ENCODE results near the gene STK36.
A peak's percentile ranks its signal among the peaks of the same experiment; 100 is the strongest.

The STK36 gene

DNA sequence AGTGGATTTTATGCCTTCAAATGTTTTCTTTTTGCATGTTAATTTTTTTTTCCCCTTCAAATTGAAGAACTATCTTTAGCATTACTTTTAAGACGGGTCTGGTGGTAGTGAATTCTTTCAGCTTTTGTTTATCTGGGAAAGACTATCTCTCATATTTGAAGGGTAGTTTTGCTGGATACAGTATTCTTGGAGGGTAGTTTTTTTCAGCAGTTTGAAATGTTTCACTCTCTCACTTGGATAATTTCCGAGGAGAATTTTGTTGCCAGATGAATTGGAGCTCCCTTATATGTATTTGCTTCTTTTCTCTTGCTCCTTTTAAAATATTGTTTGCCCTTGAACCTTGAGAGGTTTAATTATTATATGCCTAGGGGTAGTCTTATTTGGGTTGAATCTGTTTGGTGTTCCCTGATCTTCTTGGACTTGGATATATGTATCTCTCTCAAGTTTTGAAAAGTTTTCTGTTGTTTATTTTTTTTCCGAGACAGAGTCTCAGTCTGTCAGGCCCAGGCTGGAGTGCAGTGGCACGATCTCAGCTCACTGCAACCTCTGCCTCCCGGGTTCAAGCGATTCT is 54.2 kb downstream of the STK36 start:
- TF ChIP-seq CTCF (IDR thresholded peaks at IDR 0.05; ENCODE audit: control extremely low read depth, extremely low read depth, low read depth, missing control alignments), result no peak
- DNase-seq (ENCODE audit: extremely low spot score), result no peak
- POLR2A ChIA-PET, result no interaction called here
- CTCF ChIA-PET, result interaction anchor here (0.7 to 2.9 kb wide), 11 partner anchors 10 to 254 kb away, joined by 3 to 16 read pairs (median 3); partner anchors contain the start of gene TTLL4

DNA sequence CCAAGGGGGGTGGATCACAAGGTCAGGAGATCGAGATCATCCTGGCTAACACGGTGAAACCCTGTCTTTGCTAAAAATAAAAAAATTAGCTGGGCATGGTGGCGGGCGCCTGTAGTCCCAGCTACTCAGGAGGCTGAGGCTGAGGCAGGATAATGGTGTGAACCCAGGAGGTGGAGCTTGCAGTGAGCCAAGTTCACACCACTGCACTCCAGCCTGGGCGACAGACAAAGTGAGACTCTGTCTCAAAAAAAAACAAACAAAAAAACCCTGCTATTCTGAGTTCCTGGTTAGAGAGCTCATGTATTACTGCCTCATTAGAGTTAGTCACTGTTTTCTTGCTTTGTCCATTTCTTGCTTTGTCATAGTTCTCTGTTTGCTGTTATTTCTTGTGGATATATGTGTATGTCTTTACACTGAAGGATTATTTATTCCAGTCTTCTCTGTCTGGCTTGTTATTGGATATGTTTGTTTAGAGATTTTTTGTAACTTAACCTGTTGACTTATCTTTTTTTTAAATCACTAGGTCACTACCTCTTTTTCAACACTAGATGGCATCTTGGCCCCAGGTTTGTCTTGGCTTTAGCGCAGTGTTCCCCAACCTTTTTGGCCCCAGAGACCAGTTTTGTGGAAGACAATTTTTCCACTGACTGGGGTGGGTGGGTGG is 55.7 kb downstream of the STK36 start:
- TF ChIP-seq CTCF (IDR thresholded peaks at IDR 0.05; ENCODE audit: control extremely low read depth, extremely low read depth, low read depth, missing control alignments), result peak; percentile 14
- ChIA-PET CTCF (interaction anchor here (0.6 to 2.9 kb wide), 10 partner anchors 9 to 122 kb away, joined by 3 to 16 read pairs (median 5); partner anchors contain the start of gene TTLL4), POLR2A (interaction anchor here (0.6 kb wide), 1 partner anchor 8 kb away, joined by 5 read pairs; no protein-coding TSS in a partner anchor)
- no peak for DNase-seq (ENCODE audit: extremely low spot score)

DNA sequence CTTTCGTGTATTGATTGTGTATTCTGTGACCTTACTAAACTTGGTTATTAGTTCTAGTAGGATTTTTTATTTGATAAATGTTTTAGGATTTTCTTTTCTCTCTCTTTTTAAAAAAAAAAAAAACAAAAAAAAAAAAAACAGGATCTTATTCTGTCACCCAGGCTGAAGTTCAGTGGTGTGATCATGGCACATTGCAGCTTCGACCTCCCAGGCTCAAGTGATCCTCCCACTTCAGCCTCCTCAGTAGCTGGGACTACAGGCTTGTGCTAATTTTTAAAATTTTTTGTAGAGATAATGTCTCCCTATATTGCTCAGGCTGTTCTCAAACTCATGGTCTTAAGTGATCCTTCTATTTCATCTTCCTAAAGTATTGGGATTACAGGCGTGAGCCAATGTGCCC is 57.8 kb downstream of the STK36 start:
- ChIA-PET POLR2A (no interaction called here), CTCF (interaction anchor here (1.2 to 5.2 kb wide), 4 partner anchors 19 to 147 kb away, joined by 3 to 18 read pairs (median 4); partner anchors contain the start of gene TTLL4)
- TF ChIP-seq CTCF (IDR thresholded peaks at IDR 0.05; ENCODE audit: control extremely low read depth, extremely low read depth, low read depth, missing control alignments), result no peak
- DNase-seq (ENCODE audit: extremely low spot score), result no peak

- ChIA-PET CTCF (interaction anchor here (0.9 to 5.2 kb wide), 8 partner anchors 10 to 293 kb away, joined by 3 to 18 read pairs (median 4); partner anchors contain the start of gene TTLL4), POLR2A (no interaction called here)
- DNase-seq (ENCODE audit: extremely low spot score), result no peak
- no peak for TF ChIP-seq CTCF (IDR thresholded peaks at IDR 0.05; ENCODE audit: control extremely low read depth, extremely low read depth, low read depth, missing control alignments)
These were observed 60.3 kb downstream of the STK36 start for GRCh38 chr2:218732052-218732760.

DNA sequence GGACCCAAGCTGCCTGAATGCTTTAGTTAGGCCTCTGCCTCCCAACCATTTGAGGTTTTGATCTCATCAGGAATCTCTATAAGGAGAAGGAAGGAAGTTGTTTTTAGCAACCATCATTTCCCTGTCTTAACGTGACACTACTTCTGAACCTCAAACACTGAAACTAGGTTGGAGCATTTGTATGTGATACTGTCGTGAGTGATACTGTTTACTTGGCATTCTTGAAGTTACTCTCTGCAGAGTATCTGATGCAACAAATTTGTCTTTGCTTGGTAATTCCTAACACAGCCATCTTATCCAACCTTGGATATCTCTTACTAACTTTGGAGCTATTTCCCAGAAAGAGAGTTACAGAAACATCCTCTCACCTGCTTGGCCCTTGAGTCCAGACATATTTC is 60.9 kb downstream of the STK36 start:
- ChIA-PET CTCF (interaction anchor here (1.1 to 5.2 kb wide), 4 partner anchors 22 to 115 kb away, joined by 3 to 18 read pairs (median 6); partner anchors contain the start of gene TTLL4), POLR2A (no interaction called here)
- DNase-seq (ENCODE audit: extremely low spot score), result no peak
- TF ChIP-seq CTCF (IDR thresholded peaks at IDR 0.05; ENCODE audit: control extremely low read depth, extremely low read depth, low read depth, missing control alignments), result no peak

All from GM10248 (cell line).